ENCODE results near the gene HJV. TPM values are rescaled to one million over a fixed set of nuclear protein-coding genes. Genes with fewer than 3 reads are reported as not detected.
A peak's percentile ranks its signal among the peaks of the same experiment; 100 is the strongest.

The HJV gene
- total and polyA plus RNA-seq, 2 of the 13 experiments (the other 11 are each of a cell fraction or from before 2014, with no cell fraction given), result 0.18 TPM; not detected in 1

- TF ChIP-seq ZNF326 (CRISPR knock-in tag; IDR thresholded peaks at IDR 0.05; ENCODE audit: borderline replicate concordance) (no peak), NFIC (IDR thresholded peaks at IDR 0.05; ENCODE audit: low read length) (no peak; the same call in 1 of the 2 replicates), KLF6 (CRISPR knock-in tag; IDR thresholded peaks at IDR 0.05) (no peak), TEAD3 (CRISPR knock-in tag; optimal IDR thresholded peaks at IDR 0.05; ENCODE audit: borderline replicate concordance) (peak; percentile 23), ZBTB7B (CRISPR knock-in tag; IDR thresholded peaks at IDR 0.05) (peak; percentile 59; the same call in 1 of the 2 replicates), ZNF792 (CRISPR knock-in tag; IDR thresholded peaks at IDR 0.05) (peak; percentile 27; the same call in 1 of the 2 replicates), IRF9 (CRISPR knock-in tag; IDR thresholded peaks at IDR 0.05; ENCODE audit: borderline replicate concordance) (no peak), ZNF788 (CRISPR knock-in tag; IDR thresholded peaks at IDR 0.05; ENCODE audit: borderline replicate concordance) (0 out of 2 replicates have a peak, but pooled peaks have one; percentile 31), CEBPB (IDR thresholded peaks at IDR 0.05; ENCODE audit: borderline replicate concordance, low read depth, low read length) (peak; percentile 98), HNF4G (IDR thresholded peaks at IDR 0.05; ENCODE audit: borderline replicate concordance, low read depth, low read length) (peak; percentile 95), HNF4G (CRISPR knock-in tag; IDR thresholded peaks at IDR 0.05; ENCODE audit: borderline replicate concordance, low read depth) (peak; percentile 80; the same call in 1 of the 2 replicates), DNMT3B (CRISPR knock-in tag; conservative IDR thresholded peaks at IDR 0.05) (no peak), ATF2 (CRISPR knock-in tag; IDR thresholded peaks at IDR 0.05) (0 out of 2 replicates have a peak, but pooled peaks have one; percentile 28), ZNF331 (CRISPR knock-in tag; IDR thresholded peaks at IDR 0.05) (peak; percentile 70; the same call in 1 of the 2 replicates), AHR (CRISPR knock-in tag; IDR thresholded peaks at IDR 0.05) (no peak)
- TF ChIP-seq, protein P1, sequence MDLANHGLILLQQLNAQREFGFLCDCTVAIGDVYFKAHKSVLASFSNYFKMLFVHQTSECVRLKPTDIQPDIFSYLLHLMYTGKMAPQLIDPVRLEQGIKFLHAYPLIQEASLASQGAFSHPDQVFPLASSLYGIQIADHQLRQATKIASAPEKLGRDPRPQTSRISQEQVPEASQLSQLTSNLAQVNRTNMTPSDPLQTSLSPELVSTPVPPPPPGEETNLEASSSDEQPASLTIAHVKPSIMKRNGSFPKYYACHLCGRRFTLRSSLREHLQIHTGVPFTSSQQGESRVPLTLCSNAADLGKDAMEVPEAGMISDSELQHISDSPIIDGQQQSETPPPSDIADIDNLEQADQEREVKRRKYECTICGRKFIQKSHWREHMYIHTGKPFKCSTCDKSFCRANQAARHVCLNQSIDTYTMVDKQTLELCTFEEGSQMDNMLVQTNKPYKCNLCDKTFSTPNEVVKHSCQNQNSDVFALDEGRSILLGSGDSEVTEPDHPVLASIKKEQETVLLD (CRISPR knock-in tag; IDR thresholded peaks at IDR 0.05; ENCODE audit: low read depth), result no peak
- TF ChIP-seq, protein P2, sequence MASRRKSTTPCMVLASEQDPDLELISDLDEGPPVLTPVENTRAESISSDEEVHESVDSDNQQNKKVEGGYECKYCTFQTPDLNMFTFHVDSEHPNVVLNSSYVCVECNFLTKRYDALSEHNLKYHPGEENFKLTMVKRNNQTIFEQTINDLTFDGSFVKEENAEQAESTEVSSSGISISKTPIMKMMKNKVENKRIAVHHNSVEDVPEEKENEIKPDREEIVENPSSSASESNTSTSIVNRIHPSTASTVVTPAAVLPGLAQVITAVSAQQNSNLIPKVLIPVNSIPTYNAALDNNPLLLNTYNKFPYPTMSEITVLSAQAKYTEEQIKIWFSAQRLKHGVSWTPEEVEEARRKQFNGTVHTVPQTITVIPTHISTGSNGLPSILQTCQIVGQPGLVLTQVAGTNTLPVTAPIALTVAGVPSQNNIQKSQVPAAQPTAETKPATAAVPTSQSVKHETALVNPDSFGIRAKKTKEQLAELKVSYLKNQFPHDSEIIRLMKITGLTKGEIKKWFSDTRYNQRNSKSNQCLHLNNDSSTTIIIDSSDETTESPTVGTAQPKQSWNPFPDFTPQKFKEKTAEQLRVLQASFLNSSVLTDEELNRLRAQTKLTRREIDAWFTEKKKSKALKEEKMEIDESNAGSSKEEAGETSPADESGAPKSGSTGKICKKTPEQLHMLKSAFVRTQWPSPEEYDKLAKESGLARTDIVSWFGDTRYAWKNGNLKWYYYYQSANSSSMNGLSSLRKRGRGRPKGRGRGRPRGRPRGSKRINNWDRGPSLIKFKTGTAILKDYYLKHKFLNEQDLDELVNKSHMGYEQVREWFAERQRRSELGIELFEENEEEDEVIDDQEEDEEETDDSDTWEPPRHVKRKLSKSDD (CRISPR knock-in tag; IDR thresholded peaks at IDR 0.05; ENCODE audit: low read depth), result peak; percentile 69; the same call in 1 of the 2 replicates
Measured at GRCh38 chr1:146020058-146021049, 1.2 kb downstream of the HJV start (continued).
